Endothelial cell of umbilical vein (primary cell): ENCODE data around the gene PPM1N. TPM values are rescaled to one million over a fixed set of nuclear protein-coding genes. Genes with fewer than 3 reads are reported as not detected.

Source experiments
- BruUV-seq: library from RNA; stranded (reverse); fragments of 400-500 nt; replicated peaks from 2 replicates; lab custom pipeline; 2021; lab: Mats Ljungman, UMichigan
- CTCF ChIA-PET: fragments of 300-600, 350-600 bp; sonication (Branson Sonifier 250); formaldehyde crosslinking; loops from one replicate; lab custom pipeline; 2021; ENCODE audit warnings: antibody characterized with exemption, inconsistent platforms; lab: Charles Lee
- POLR2A ChIA-PET: fragments of 300-600, 350-600 bp; sonication (Branson Sonifier 250); formaldehyde crosslinking; loops from one replicate; lab custom pipeline; 2021; ENCODE audit warnings: antibody characterized with exemption, inconsistent platforms; lab: Charles Lee
- DNase-seq: peaks from one replicate; pipeline ENCODE4 v3.0.0-alpha.2; 2011; ENCODE audit warnings: low read depth, low spot score
- FAIRE-seq: peaks from 2 replicates; lab custom pipeline; 2011; peaks lifted over from hg19 to GRCh38; lab: Jason Lieb, UNC
- H2AFZ ChIP-seq: 2 replicates; pipeline ENCODE4 v1.6.0; 2012; ENCODE audit warnings: low read depth, low read length, control low read depth, inconsistent platforms
- H3K27ac ChIP-seq: 2 replicates; pipeline ENCODE4 v1.5.1; 2011; ENCODE audit warnings: low read depth, mild to moderate bottlenecking, control low read depth, low read length, moderate library complexity; ENCODE audit not compliant: insufficient read depth
- H3K27me3 ChIP-seq, 2 experiments: 2 replicates each; pipeline versions ENCODE4 v1.6.0 to v1.6.1; 2011; ENCODE audit warnings: low read length in 2 of 2, mixed read lengths in 1 of 2; ENCODE audit not compliant: control insufficient read depth in 2 of 2, insufficient read depth in 2 of 2
- H3K36me3 ChIP-seq, 2 experiments: 2 replicates in 1 of 2; 3 replicates in 1 of 2; pipeline ENCODE4 v1.5.1; 2011; ENCODE audit warnings: low read length in 2 of 2, mild to moderate bottlenecking in 1 of 2, moderate library complexity in 1 of 2; ENCODE audit not compliant: control insufficient read depth in 2 of 2, insufficient read depth in 2 of 2; ENCODE audit errors: extremely low read depth in 1 of 2
- H3K4me1 ChIP-seq: 3 replicates; pipeline ENCODE4 v1.5.1; 2011; ENCODE audit warnings: mild to moderate bottlenecking, low read length; ENCODE audit not compliant: control insufficient read depth, insufficient read depth; ENCODE audit errors: extremely low read depth
- H3K4me2 ChIP-seq: 2 replicates; pipeline ENCODE4 v1.6.1; 2011; ENCODE audit warnings: low read length, control low read depth, mixed read lengths; ENCODE audit not compliant: insufficient read depth
- H3K4me3 ChIP-seq, 3 experiments: fragments of 200-600 bp in 1 of 3; sonication (generic), shearing (Covaris generic) in 1 of 3; replicated peaks in 1 of 3; 2 replicates each; pipeline ENCODE4 v1.5.1; 2011 to 2016; ENCODE audit warnings: control low read depth in 3 of 3, low read length in 3 of 3, mild to moderate bottlenecking in 2 of 3, inconsistent platforms in 1 of 3, low read depth in 1 of 3, moderate library complexity in 1 of 3; ENCODE audit not compliant: insufficient read depth in 1 of 3
- H3K79me2 ChIP-seq: 2 replicates; pipeline ENCODE4 v1.6.0; 2012; ENCODE audit warnings: low read length, inconsistent platforms; ENCODE audit not compliant: control insufficient read depth, insufficient read depth
- H3K9ac ChIP-seq: replicated peaks from 2 replicates; pipeline ENCODE3; 2011; ENCODE audit warnings: low read length, control low read depth; ENCODE audit not compliant: insufficient read depth; ENCODE audit errors: extremely low read depth
- H3K9me1 ChIP-seq: replicated peaks from 3 replicates; pipeline ENCODE4 v1.6.0; 2011; ENCODE audit warnings: mild to moderate bottlenecking, low read length; ENCODE audit not compliant: control insufficient read depth, insufficient read depth; ENCODE audit errors: extremely low read depth
- H3K9me3 ChIP-seq: replicated peaks from 2 replicates; pipeline ENCODE4 v1.5.1; 2012; ENCODE audit warnings: low read length, inconsistent platforms; ENCODE audit not compliant: control insufficient read depth, insufficient read depth
- H4K20me1 ChIP-seq: replicated peaks from 2 replicates; pipeline ENCODE3; 2011; ENCODE audit warnings: mild to moderate bottlenecking, low read length; ENCODE audit not compliant: control insufficient read depth, insufficient read depth; ENCODE audit errors: extremely low read depth
- CTCF ChIP-seq, 2 donors: IDR thresholded peaks; 1 replicate in 1 of 2; 2 replicates in 1 of 2; pipeline ENCODE4 v1.5.1; 2011; ENCODE audit warnings: low read length in 2 of 2, mild to moderate bottlenecking in 2 of 2, moderate library complexity in 2 of 2, control low read depth in 1 of 2, inconsistent platforms in 1 of 2, low read depth in 1 of 2; ENCODE audit not compliant: insufficient read depth in 1 of 2; ENCODE audit errors: extremely low read depth in 1 of 2
- EZH2 ChIP-seq: IDR thresholded peaks from 2 replicates; pipeline ENCODE4 v1.6.1; 2012; ENCODE audit warnings: borderline replicate concordance, low read depth, mild to moderate bottlenecking, moderate library complexity, low read length, inconsistent platforms; ENCODE audit not compliant: severe bottlenecking
- FOS ChIP-seq: IDR thresholded peaks from 2 replicates; pipeline ENCODE4 v1.6.1; 2011; ENCODE audit warnings: mild to moderate bottlenecking, low read length, moderate library complexity, borderline replicate concordance; ENCODE audit not compliant: insufficient read depth
- GATA2 ChIP-seq: IDR thresholded peaks from 2 replicates; pipeline ENCODE4 v1.7.0; 2011; ENCODE audit warnings: low read depth, mild to moderate bottlenecking, moderate library complexity, mixed read lengths, low read length; ENCODE audit not compliant: insufficient read length, insufficient read depth
- JUN ChIP-seq: IDR thresholded peaks from 2 replicates; pipeline ENCODE4 v1.6.1; 2011; ENCODE audit warnings: borderline replicate concordance, low read depth; ENCODE audit not compliant: insufficient read length, insufficient read depth
- MAX ChIP-seq: IDR thresholded peaks from 2 replicates; pipeline ENCODE4 v1.6.1; 2011; ENCODE audit not compliant: insufficient read depth, insufficient read length
- MYC ChIP-seq: IDR thresholded peaks from one replicate; pipeline ENCODE4 v1.6.1; 2011; ENCODE audit warnings: mild to moderate bottlenecking, low read depth, low read length
- POLR2A ChIP-seq: IDR thresholded peaks from 2 replicates; pipeline ENCODE4 v1.6.1; 2012; ENCODE audit warnings: low read depth, mild to moderate bottlenecking, control low read depth, low read length
- POLR2AphosphoS5 ChIP-seq: IDR thresholded peaks from 2 replicates; pipeline ENCODE4 v1.6.1; 2012; ENCODE audit warnings: low read depth, mild to moderate bottlenecking, control low read depth, low read length, moderate library complexity; ENCODE audit not compliant: insufficient read depth
- dilution Hi-C: fragments of 300-500 bp; cut with MboI; formaldehyde crosslinking; loops from one replicate; pipeline ENCODE4 v1.15.0; 2019; ENCODE audit warnings: low sequenced_read_pairs; ENCODE audit not compliant: extremely low pct_ligation_motif_present
- intact Hi-C: fragments of 100-400 bp; cut with micrococcal nuclease; formaldehyde crosslinking; loops from one replicate; pipeline ENCODE4 v1.10.0; 2022
- polyA plus RNA-seq, 4 experiments: library from polyadenylated mRNA; depleted of rRNA in 3 of 4; stranded (reverse) in 3 of 4; unstranded in 1 of 4; fragments of >200 nt; gene quantifications; 2 replicates each; pipeline versions ENCODE4 v1.2.1 to v1.2.3, GENCODE V29; 2011 to 2012; ENCODE audit warnings: missing spikeins in 1 of 4
- total RNA-seq: library from RNA; stranded (reverse); gene quantifications from 2 replicates; pipeline ENCODE4 v1.2.3, GENCODE V29; 2021

Gene PPM1N
- total and polyA plus RNA-seq, 2 donors (not counting 3 experiments of a cell fraction or from before 2014, with no cell fraction given), result 0.40 to 0.48 TPM

- intact Hi-C loops (loop anchor here (1.0 kb wide), 2 partner anchors 11 to 24 kb away; no protein-coding TSS in a partner anchor), dilution Hi-C loops (no loop called here)
- Histone ChIP-seq H3K9me1 (no peaks in the 10 kb centered on the region), H3K4me2 (peak overlapping the region; percentile 81), H3K9me3 (no peaks in the 10 kb centered on the region), H3K36me3 (no peaks in the 10 kb centered on the region), H3K27me3 (no peaks in the 10 kb centered on the region), H3K4me3 (peak overlapping the region; percentile 29 to 59 (median 51)), H2AFZ (peak overlapping the region; percentile 86), H3K27ac (peak overlapping the region; percentile 86), H3K79me2 (no peaks in the 10 kb centered on the region), H4K20me1 (no peaks in the 10 kb centered on the region), H3K9ac (peak overlapping the region; percentile 83), H3K4me1 (peaks cover 18% of the 10 kb centered on the region)
- peak; percentile 58 for FAIRE-seq
- DNase-seq, result no peak
- TF ChIP-seq CTCF (IDR thresholded peaks at IDR 0.05; ENCODE audit: extremely low read depth in 1 of 2, insufficient read depth in 1 of 2, low read depth in 1 of 2, low read length in 2 of 2), result no peak
- TF ChIP-seq POLR2AphosphoS5, result no peak
- TF ChIP-seq POLR2A, result no peak
- no peak for TF ChIP-seq MAX
- TF ChIP-seq GATA2, result no peak
- TF ChIP-seq EZH2, result no peak
- TF ChIP-seq FOS, result no peak
- no peak for TF ChIP-seq MYC
- no peak for TF ChIP-seq JUN
- CTCF ChIA-PET, result interaction anchor here (0.5 to 9.5 kb wide), 14 partner anchors 8 to 248 kb away, joined by 3 to 174 read pairs (median 6); no protein-coding TSS in a partner anchor
- TSS peak; percentile 56 for BruUV-seq
- POLR2A ChIA-PET, result interaction anchor here (1.3 to 1.9 kb wide), 4 partner anchors 9 to 28 kb away, joined by 3 to 9 read pairs (median 7); no protein-coding TSS in a partner anchor
These were observed 31.2 kb upstream of the PPM1N start for GRCh38 chr19:45467115-45467455.
